Astrocyte of the spinal cord (primary cell): ENCODE results near the gene DIP2C.
"Not testable (repeated sequence)": the region's sequence is repeated elsewhere in the genome, so short reads cannot be mapped to it uniquely, and the experiment has no call there.

Experiments used
- DNase-seq: peaks from one replicate; pipeline ENCODE4 v3.0.0; 2011; ENCODE audit warnings: low read depth, low spot score
- H3K4me3 ChIP-seq: 2 replicates; pipeline ENCODE4 v1.5.1; 2011; ENCODE audit warnings: low read depth, mild to moderate bottlenecking, low read length, moderate library complexity
- CTCF ChIP-seq: IDR thresholded peaks from 2 replicates; pipeline ENCODE4 v1.5.1; 2012; ENCODE audit warnings: low read depth, mild to moderate bottlenecking, low read length, inconsistent platforms
- in situ Hi-C: cut with HindIII; loops from 2 replicates; pipeline ENCODE4 v1.10.0; 2017; ENCODE audit warnings: low sequenced_read_pairs

The DIP2C gene

GRCh38 chr10:682931-683447 lies 6.5 kb downstream of the DIP2C start:
- no peak for TF ChIP-seq CTCF
- peak overlapping the region; percentile 43 for H3K4me3 ChIP-seq
- in situ Hi-C loops = no loop called here
- no peak for DNase-seq

GRCh38 chr10:681670-682318 lies 7.7 kb downstream of the DIP2C start:
- DNase-seq = no peak
- in situ Hi-C loops = no loop called here
- no peak overlapping the region for H3K4me3 ChIP-seq
- TF ChIP-seq CTCF = no peak

- no peak for DNase-seq
- H3K4me3 ChIP-seq = no peak overlapping the region
- in situ Hi-C loops = no loop called here
- TF ChIP-seq CTCF = no peak
These were observed 8.7 kb downstream of the DIP2C start for GRCh38 chr10:680745-681144.

GRCh38 chr10:680146-680545 lies 9.3 kb downstream of the DIP2C start:
- no peak for TF ChIP-seq CTCF
- no peak overlapping the region for H3K4me3 ChIP-seq
- no peak for DNase-seq
- in situ Hi-C loops = no loop called here

- in situ Hi-C loops = no loop called here
- H3K4me3 ChIP-seq = no peak overlapping the region
- no peak for DNase-seq
These were observed 9.9 kb downstream of the DIP2C start for GRCh38 chr10:679556-679955.

GRCh38 chr10:678662-679005 lies 10.8 kb downstream of the DIP2C start:
- DNase-seq, H3K4me3 ChIP-seq, in situ Hi-C loops: not testable (repeated sequence)

More at GRCh38 chr10:679556-679955, 9.9 kb downstream of the DIP2C start:
- no peak for TF ChIP-seq CTCF

- DNase-seq = no peak
- TF ChIP-seq CTCF = no peak
- in situ Hi-C loops = no loop called here
- H3K4me3 ChIP-seq = no peak overlapping the region
These were observed 11.5 kb downstream of the DIP2C start for GRCh38 chr10:677750-678661.
